Liver (tissue), 3 donors: Measurements from ENCODE around the gene SYNJ2.

Experiments
- CTCF ChIP-seq: fragments of 150-350 bp; IDR thresholded peaks from 2 replicates; pipeline ENCODE4 v1.5.1; 2017; ENCODE audit warnings: improper control_type of control experiment, low read depth, low read length; ENCODE audit not compliant: missing input control
- GABPA ChIP-seq, 2 donors: IDR thresholded peaks in 1 of 2; conservative IDR thresholded peaks in 1 of 2; 2 replicates each; pipeline ENCODE4 v1.6.1; 2016; ENCODE audit warnings: antibody characterized with exemption in 2 of 2, mild to moderate bottlenecking in 1 of 2, moderate library complexity in 1 of 2
- MAX ChIP-seq: IDR thresholded peaks from 2 replicates; pipeline ENCODE4 v1.6.1; 2016; ENCODE audit warnings: antibody characterized with exemption
- RAD21 ChIP-seq, 2 donors: IDR thresholded peaks; 2 replicates each; pipeline ENCODE4 v1.6.1; 2016; ENCODE audit warnings: antibody characterized with exemption in 2 of 2, mild to moderate bottlenecking in 2 of 2
- YY1 ChIP-seq: IDR thresholded peaks from 2 replicates; pipeline ENCODE4 v1.6.1; 2016; ENCODE audit warnings: antibody characterized with exemption, mild to moderate bottlenecking
- donor health status: healthy.
- donor health status: healthy.

GRCh38 chr6:158028421-158028820 lies 46.8 kb downstream of the SYNJ2 start:
- no peak for TF ChIP-seq CTCF
- no peak for TF ChIP-seq GABPA (IDR thresholded peaks at IDR 0.05 in 1 of 2, conservative IDR thresholded peaks at IDR 0.05 in 1 of 2)
- TF ChIP-seq MAX = no peak
- no peak for TF ChIP-seq RAD21 (IDR thresholded peaks at IDR 0.05)
- no peak for TF ChIP-seq YY1
